SK-N-SH treated with all-trans-retinoic acid at 6 μM for 48 hours (cell line): ENCODE results near the gene MUC21.

Experiments
- ATAC-seq: fragments of 200-7000 bp; cut with Tn5 transposase; 3 replicates; pipeline ENCODE4 v1.9.1; 2020; ENCODE audit warnings: mild to moderate bottlenecking, moderate library complexity
- ARNTL ChIP-seq: fragments of 450-650 bp; formaldehyde crosslinking; IDR thresholded peaks from 2 replicates; pipeline ENCODE4 v1.5.0; 2020; ENCODE audit warnings: low read depth, mild to moderate bottlenecking, moderate library complexity, borderline replicate concordance
- BACH2 ChIP-seq: fragments of 250-450 bp; sonication (Bioruptor Pico); IDR thresholded peaks from 2 replicates; pipeline ENCODE4 v1.9.0; 2021; ENCODE audit warnings: mild to moderate bottlenecking, borderline replicate concordance
- ESRRG ChIP-seq: fragments of 250-450 bp; sonication (Bioruptor Pico); IDR thresholded peaks from 2 replicates; pipeline ENCODE4 v1.6.1; 2021; ENCODE audit warnings: mild to moderate bottlenecking
- GLIS3 ChIP-seq: fragments of 250-450 bp; sonication (Bioruptor Pico); IDR thresholded peaks from 2 replicates; pipeline ENCODE4 v1.5.0; 2020; ENCODE audit warnings: mild to moderate bottlenecking, moderate library complexity
- ISL1 ChIP-seq: fragments of 250-450 bp; sonication (Bioruptor Pico); IDR thresholded peaks from 2 replicates; pipeline ENCODE4 v2.1.2; 2022; ENCODE audit warnings: mild to moderate bottlenecking, moderate library complexity
- OSR1 ChIP-seq: fragments of 250-450 bp; sonication (Bioruptor Pico); IDR thresholded peaks from 2 replicates; pipeline ENCODE4 v1.8.0; 2022; ENCODE audit warnings: moderate library complexity, mild to moderate bottlenecking, inconsistent platforms
- PATZ1 ChIP-seq: fragments of 250-450 bp; sonication (Bioruptor Pico); IDR thresholded peaks from 2 replicates; pipeline ENCODE4 v1.8.0; 2020; ENCODE audit warnings: mild to moderate bottlenecking, moderate library complexity, borderline replicate concordance
- POU6F1 ChIP-seq: fragments of 250-450 bp; sonication (Bioruptor Pico); IDR thresholded peaks from 2 replicates; pipeline ENCODE4 v1.8.0; 2021; ENCODE audit warnings: low read depth, mild to moderate bottlenecking, moderate library complexity, borderline replicate concordance
- PPARA ChIP-seq: fragments of 250-450 bp; sonication (Bioruptor Pico); IDR thresholded peaks from 2 replicates; pipeline ENCODE4 v1.5.0; 2020; ENCODE audit warnings: mild to moderate bottlenecking, borderline replicate concordance
- RARB ChIP-seq: fragments of 250-450 bp; sonication (Bioruptor Pico); IDR thresholded peaks from 2 replicates; pipeline ENCODE4 v1.8.0; 2021; ENCODE audit warnings: mild to moderate bottlenecking, moderate library complexity
- SNAI2 ChIP-seq: fragments of 250-450 bp; sonication (Bioruptor Pico); IDR thresholded peaks from 2 replicates; pipeline ENCODE4 v1.5.0; 2020; ENCODE audit warnings: mild to moderate bottlenecking, moderate library complexity
- TCF4 ChIP-seq: fragments of 250-450 bp; sonication (Bioruptor Pico); IDR thresholded peaks from 2 replicates; pipeline ENCODE4 v1.8.0; 2021; ENCODE audit warnings: mild to moderate bottlenecking, moderate library complexity, borderline replicate concordance
- TOX ChIP-seq: fragments of 250-450 bp; sonication (Bioruptor Pico); IDR thresholded peaks from 2 replicates; pipeline ENCODE4 v1.8.0; 2021; ENCODE audit warnings: mild to moderate bottlenecking, moderate library complexity, borderline replicate concordance
- TSHZ2 ChIP-seq: fragments of 250-450 bp; sonication (Bioruptor Pico); IDR thresholded peaks from 2 replicates; pipeline ENCODE4 v1.5.0; 2020; ENCODE audit warnings: mild to moderate bottlenecking, moderate library complexity
- ZC3H10 ChIP-seq: fragments of 250-450 bp; sonication (Bioruptor Pico); IDR thresholded peaks from 2 replicates; pipeline ENCODE4 v1.5.1; 2021; ENCODE audit warnings: mild to moderate bottlenecking, moderate library complexity
- ZFP3 ChIP-seq: fragments of 250-450 bp; sonication (Bioruptor Pico); IDR thresholded peaks from 2 replicates; pipeline ENCODE4 v1.5.0; 2020; ENCODE audit warnings: mild to moderate bottlenecking, moderate library complexity
- ZFP30 ChIP-seq: fragments of 450-650 bp; formaldehyde crosslinking; IDR thresholded peaks from 2 replicates; pipeline ENCODE4 v1.5.0; 2022; ENCODE audit warnings: mild to moderate bottlenecking, moderate library complexity
- ZNF565 ChIP-seq: fragments of 450-650 bp; formaldehyde crosslinking; conservative IDR thresholded peaks from 2 replicates; pipeline ENCODE4 v1.5.0; 2020; ENCODE audit warnings: low read depth, mild to moderate bottlenecking, moderate library complexity
- ZNF70 ChIP-seq: fragments of 450-650 bp; formaldehyde crosslinking; IDR thresholded peaks from 2 replicates; pipeline ENCODE4 v1.5.0; 2020; ENCODE audit warnings: mild to moderate bottlenecking, moderate library complexity
- ZNF8 ChIP-seq: fragments of 450-650 bp; formaldehyde crosslinking; IDR thresholded peaks from 2 replicates; pipeline ENCODE4 v1.5.0; 2020; ENCODE audit warnings: mild to moderate bottlenecking, moderate library complexity
- TF ChIP-seq, protein P1 (sequence below): fragments of 250-450 bp; sonication (Bioruptor Pico); IDR thresholded peaks from 2 replicates; pipeline ENCODE4 v1.5.1; 2021; ENCODE audit warnings: mild to moderate bottlenecking, moderate library complexity

The MUC21 gene

DNA sequence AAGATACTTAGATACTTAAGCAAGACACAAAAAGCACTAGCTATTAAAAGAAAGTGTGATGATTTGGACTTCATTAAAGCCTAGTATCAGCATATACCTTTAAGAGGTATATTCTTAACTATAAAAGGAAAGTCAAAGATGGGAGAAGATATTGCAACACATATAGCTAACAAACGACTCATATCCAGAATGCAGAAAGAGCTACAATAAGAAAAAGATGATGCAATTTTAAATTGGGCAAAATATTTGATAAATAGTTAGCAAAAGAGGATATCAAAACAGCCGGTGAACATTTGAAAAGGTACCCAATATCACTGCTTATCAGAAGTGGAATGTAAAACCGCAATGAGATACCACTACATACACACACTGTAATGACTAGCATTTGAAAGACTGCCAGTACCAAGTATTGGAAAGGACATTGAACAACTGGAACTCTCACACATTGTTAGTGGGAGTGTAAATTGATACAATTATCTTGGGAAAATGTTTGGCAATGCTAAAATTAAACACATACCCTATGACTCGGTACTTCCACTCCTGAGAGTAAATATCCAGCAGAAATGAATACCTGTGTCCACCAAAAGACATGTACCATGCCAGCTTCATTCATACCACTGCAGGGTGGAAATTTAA lies 52.5 kb downstream of the MUC21 start:
- TF ChIP-seq SNAI2 (CRISPR knock-in tag): no peak
- no peak for TF ChIP-seq ZNF565 (CRISPR knock-in tag)
- no peak for ATAC-seq

- no peak for ATAC-seq
- no peak for TF ChIP-seq POU6F1 (CRISPR knock-in tag)
- TF ChIP-seq ISL1 (CRISPR knock-in tag): no peak
- TF ChIP-seq OSR1 (CRISPR knock-in tag): no peak
- TF ChIP-seq RARB (CRISPR knock-in tag): no peak
- no peak for TF ChIP-seq SNAI2 (CRISPR knock-in tag)
- no peak for TF ChIP-seq ARNTL
- TF ChIP-seq, protein P1, sequence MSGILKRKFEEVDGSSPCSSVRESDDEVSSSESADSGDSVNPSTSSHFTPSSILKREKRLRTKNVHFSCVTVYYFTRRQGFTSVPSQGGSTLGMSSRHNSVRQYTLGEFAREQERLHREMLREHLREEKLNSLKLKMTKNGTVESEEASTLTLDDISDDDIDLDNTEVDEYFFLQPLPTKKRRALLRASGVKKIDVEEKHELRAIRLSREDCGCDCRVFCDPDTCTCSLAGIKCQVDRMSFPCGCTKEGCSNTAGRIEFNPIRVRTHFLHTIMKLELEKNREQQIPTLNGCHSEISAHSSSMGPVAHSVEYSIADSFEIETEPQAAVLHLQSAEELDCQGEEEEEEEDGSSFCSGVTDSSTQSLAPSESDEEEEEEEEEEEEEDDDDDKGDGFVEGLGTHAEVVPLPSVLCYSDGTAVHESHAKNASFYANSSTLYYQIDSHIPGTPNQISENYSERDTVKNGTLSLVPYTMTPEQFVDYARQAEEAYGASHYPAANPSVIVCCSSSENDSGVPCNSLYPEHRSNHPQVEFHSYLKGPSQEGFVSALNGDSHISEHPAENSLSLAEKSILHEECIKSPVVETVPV (CRISPR knock-in tag): no peak
- no peak for TF ChIP-seq BACH2 (CRISPR knock-in tag)
- no peak for TF ChIP-seq PATZ1
- TF ChIP-seq ZC3H10 (CRISPR knock-in tag): no peak
- TF ChIP-seq PPARA: no peak
- TF ChIP-seq ZFP3 (CRISPR knock-in tag): no peak
- no peak for TF ChIP-seq ZNF565 (CRISPR knock-in tag)
- TF ChIP-seq GLIS3 (CRISPR knock-in tag): no peak
- no peak for TF ChIP-seq TSHZ2
These were observed 53.7 kb downstream of the MUC21 start for GRCh38 chr6:31037169-31037568.

DNA sequence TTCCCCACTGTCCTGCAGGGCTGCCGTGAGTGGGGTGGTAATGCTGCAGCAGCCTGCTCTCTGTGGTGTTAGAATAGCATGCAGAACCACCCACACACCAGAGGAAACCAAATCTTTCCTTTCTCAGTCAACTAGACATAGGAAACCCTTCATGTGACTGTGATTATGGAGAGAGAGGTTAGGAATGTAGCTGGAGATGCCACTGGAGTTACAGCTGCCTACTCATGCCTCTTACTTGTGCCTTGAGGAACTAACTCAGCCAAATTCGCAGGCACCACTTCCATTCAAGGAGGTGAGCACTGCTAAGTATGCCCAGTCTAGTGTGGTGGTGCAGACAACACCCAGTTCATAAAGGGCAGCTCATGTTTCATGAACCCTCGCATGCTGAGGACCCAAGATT lies 54.2 kb downstream of the MUC21 start:
- ATAC-seq: peak; percentile 85
- TF ChIP-seq TSHZ2 (no peak), ESRRG (CRISPR knock-in tag) (no peak), ZNF70 (CRISPR knock-in tag) (no peak), BACH2 (CRISPR knock-in tag) (no peak), ZFP3 (CRISPR knock-in tag) (no peak), ISL1 (CRISPR knock-in tag) (no peak), TCF4 (CRISPR knock-in tag) (no peak), TOX (no peak), ARNTL (no peak), SNAI2 (CRISPR knock-in tag) (no peak), OSR1 (CRISPR knock-in tag) (no peak), ZNF565 (CRISPR knock-in tag) (no peak), ZNF8 (CRISPR knock-in tag) (no peak), PPARA (no peak), RARB (CRISPR knock-in tag) (no peak), ZFP30 (CRISPR knock-in tag) (no peak), GLIS3 (CRISPR knock-in tag) (no peak), PATZ1 (no peak)
- TF ChIP-seq, protein P1 (CRISPR knock-in tag): no peak
- TF ChIP-seq, all 23 proteins: peak for 0
